HepG2 (cell line): ENCODE measurements around the gene ZFP1.

Experiments
- EP300 ChIP-seq, 3 experiments: sonication (generic) in 1 of 3; formaldehyde crosslinking in 1 of 3; IDR thresholded peaks; 2 replicates each; pipeline versions ENCODE4 v1.5.1 to v1.6.1; 2011 to 2020; ENCODE audit warnings: low read depth in 2 of 3, low read length in 2 of 3, borderline replicate concordance in 1 of 3, improper control_type of control experiment in 1 of 3, mild to moderate bottlenecking in 1 of 3, missing genetic modification reagents in 1 of 3, moderate library complexity in 1 of 3
- MIER3 ChIP-seq: IDR thresholded peaks from 2 replicates; pipeline ENCODE4 v1.6.1; 2016; ENCODE audit warnings: missing compliant biosample characterization, borderline replicate concordance
- TAF1 ChIP-seq: sonication (generic); formaldehyde crosslinking; IDR thresholded peaks from 2 replicates; pipeline ENCODE4 v1.4.0; 2020; ENCODE audit warnings: missing genetic modification reagents
- ZBTB26 ChIP-seq: IDR thresholded peaks from 2 replicates; pipeline ENCODE4 v1.6.1; 2016; ENCODE audit warnings: missing compliant biosample characterization, missing genetic modification reagents, borderline replicate concordance
- ZBTB33 ChIP-seq: sonication (generic); formaldehyde crosslinking; IDR thresholded peaks from 2 replicates; pipeline ENCODE4 v1.4.0; 2020; ENCODE audit warnings: missing genetic modification reagents
- ZBTB37 ChIP-seq: sonication (generic); formaldehyde crosslinking; IDR thresholded peaks from 2 replicates; pipeline ENCODE4 v1.4.0; 2020; ENCODE audit warnings: mild to moderate bottlenecking, missing genetic modification reagents
- ZFAT ChIP-seq: sonication (generic); formaldehyde crosslinking; conservative IDR thresholded peaks from 2 replicates; pipeline ENCODE4 v1.8.1; 2023; ENCODE audit warnings: missing genetic modification reagents, inconsistent platforms
- ZFX ChIP-seq: sonication (generic); formaldehyde crosslinking; IDR thresholded peaks from 2 replicates; pipeline ENCODE4 v1.4.0; 2020; ENCODE audit warnings: mild to moderate bottlenecking, low read depth, missing genetic modification reagents, moderate library complexity
- ZNF12 ChIP-seq: sonication (generic); formaldehyde crosslinking; IDR thresholded peaks from 2 replicates; pipeline ENCODE4 v1.5.0; 2020; ENCODE audit warnings: missing genetic modification reagents
- ZNF230 ChIP-seq: sonication (generic); formaldehyde crosslinking; IDR thresholded peaks from 2 replicates; pipeline ENCODE4 v1.4.0; 2020; ENCODE audit warnings: mild to moderate bottlenecking, missing genetic modification reagents
- ZNF256 ChIP-seq: sonication (generic); formaldehyde crosslinking; conservative IDR thresholded peaks from 2 replicates; pipeline ENCODE4 v1.4.0; 2020; ENCODE audit warnings: missing genetic modification reagents

- no peak for TF ChIP-seq ZFAT (CRISPR knock-in tag)
- no peak for TF ChIP-seq MIER3 (CRISPR knock-in tag)
- no peak for TF ChIP-seq ZBTB26
- no peak for TF ChIP-seq ZNF230 (CRISPR knock-in tag)
- no peak for TF ChIP-seq TAF1 (CRISPR knock-in tag)
- no peak for TF ChIP-seq ZBTB37 (CRISPR knock-in tag)
- no peak for TF ChIP-seq ZNF256
- TF ChIP-seq EP300 (IDR thresholded peaks at IDR 0.05; ENCODE audit: low read depth in 2 of 2, low read length in 2 of 2): no peak
- no peak for TF ChIP-seq EP300 (CRISPR knock-in tag; IDR thresholded peaks at IDR 0.05; ENCODE audit: borderline replicate concordance)
- TF ChIP-seq ZNF12 (CRISPR knock-in tag): no peak
- TF ChIP-seq ZFX (CRISPR knock-in tag): no peak
- no peak for TF ChIP-seq ZBTB33
Observed at GRCh38 chr16:75188832-75189477, 40.6 kb downstream of the ZFP1 start.
